Measurements from ENCODE around the gene WDPCP.
"Not testable (repeated sequence)": the region's sequence is repeated elsewhere in the genome, so short reads cannot be mapped to it uniquely, and the experiment has no call there.

- not testable (repeated sequence) for TF ChIP-seq RARB (CRISPR knock-in tag; IDR thresholded peaks at IDR 0.05); ARNTL (CRISPR knock-in tag; IDR thresholded peaks at IDR 0.05; ENCODE audit: borderline replicate concordance, low read depth); ZNF70 (CRISPR knock-in tag; IDR thresholded peaks at IDR 0.05); OSR1 (CRISPR knock-in tag; IDR thresholded peaks at IDR 0.05); GLIS3 (CRISPR knock-in tag; IDR thresholded peaks at IDR 0.05); ESRRG (CRISPR knock-in tag; IDR thresholded peaks at IDR 0.05); ZNF8 (CRISPR knock-in tag; IDR thresholded peaks at IDR 0.05); TCF4 (CRISPR knock-in tag; IDR thresholded peaks at IDR 0.05; ENCODE audit: borderline replicate concordance); ZFP3 (CRISPR knock-in tag; IDR thresholded peaks at IDR 0.05); ZFP30 (CRISPR knock-in tag; IDR thresholded peaks at IDR 0.05); PPARA (CRISPR knock-in tag; IDR thresholded peaks at IDR 0.05; ENCODE audit: borderline replicate concordance)
- TF ChIP-seq, protein P1, sequence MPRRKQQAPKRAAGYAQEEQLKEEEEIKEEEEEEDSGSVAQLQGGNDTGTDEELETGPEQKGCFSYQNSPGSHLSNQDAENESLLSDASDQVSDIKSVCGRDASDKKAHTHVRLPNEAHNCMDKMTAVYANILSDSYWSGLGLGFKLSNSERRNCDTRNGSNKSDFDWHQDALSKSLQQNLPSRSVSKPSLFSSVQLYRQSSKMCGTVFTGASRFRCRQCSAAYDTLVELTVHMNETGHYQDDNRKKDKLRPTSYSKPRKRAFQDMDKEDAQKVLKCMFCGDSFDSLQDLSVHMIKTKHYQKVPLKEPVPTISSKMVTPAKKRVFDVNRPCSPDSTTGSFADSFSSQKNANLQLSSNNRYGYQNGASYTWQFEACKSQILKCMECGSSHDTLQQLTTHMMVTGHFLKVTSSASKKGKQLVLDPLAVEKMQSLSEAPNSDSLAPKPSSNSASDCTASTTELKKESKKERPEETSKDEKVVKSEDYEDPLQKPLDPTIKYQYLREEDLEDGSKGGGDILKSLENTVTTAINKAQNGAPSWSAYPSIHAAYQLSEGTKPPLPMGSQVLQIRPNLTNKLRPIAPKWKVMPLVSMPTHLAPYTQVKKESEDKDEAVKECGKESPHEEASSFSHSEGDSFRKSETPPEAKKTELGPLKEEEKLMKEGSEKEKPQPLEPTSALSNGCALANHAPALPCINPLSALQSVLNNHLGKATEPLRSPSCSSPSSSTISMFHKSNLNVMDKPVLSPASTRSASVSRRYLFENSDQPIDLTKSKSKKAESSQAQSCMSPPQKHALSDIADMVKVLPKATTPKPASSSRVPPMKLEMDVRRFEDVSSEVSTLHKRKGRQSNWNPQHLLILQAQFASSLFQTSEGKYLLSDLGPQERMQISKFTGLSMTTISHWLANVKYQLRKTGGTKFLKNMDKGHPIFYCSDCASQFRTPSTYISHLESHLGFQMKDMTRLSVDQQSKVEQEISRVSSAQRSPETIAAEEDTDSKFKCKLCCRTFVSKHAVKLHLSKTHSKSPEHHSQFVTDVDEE (CRISPR knock-in tag; IDR thresholded peaks at IDR 0.05), result not testable (repeated sequence)
- TF ChIP-seq, protein P2, sequence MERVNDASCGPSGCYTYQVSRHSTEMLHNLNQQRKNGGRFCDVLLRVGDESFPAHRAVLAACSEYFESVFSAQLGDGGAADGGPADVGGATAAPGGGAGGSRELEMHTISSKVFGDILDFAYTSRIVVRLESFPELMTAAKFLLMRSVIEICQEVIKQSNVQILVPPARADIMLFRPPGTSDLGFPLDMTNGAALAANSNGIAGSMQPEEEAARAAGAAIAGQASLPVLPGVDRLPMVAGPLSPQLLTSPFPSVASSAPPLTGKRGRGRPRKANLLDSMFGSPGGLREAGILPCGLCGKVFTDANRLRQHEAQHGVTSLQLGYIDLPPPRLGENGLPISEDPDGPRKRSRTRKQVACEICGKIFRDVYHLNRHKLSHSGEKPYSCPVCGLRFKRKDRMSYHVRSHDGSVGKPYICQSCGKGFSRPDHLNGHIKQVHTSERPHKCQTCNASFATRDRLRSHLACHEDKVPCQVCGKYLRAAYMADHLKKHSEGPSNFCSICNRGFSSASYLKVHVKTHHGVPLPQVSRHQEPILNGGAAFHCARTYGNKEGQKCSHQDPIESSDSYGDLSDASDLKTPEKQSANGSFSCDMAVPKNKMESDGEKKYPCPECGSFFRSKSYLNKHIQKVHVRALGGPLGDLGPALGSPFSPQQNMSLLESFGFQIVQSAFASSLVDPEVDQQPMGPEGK (CRISPR knock-in tag; IDR thresholded peaks at IDR 0.05; ENCODE audit: borderline replicate concordance), result not testable (repeated sequence)
- TF ChIP-seq, protein P3, sequence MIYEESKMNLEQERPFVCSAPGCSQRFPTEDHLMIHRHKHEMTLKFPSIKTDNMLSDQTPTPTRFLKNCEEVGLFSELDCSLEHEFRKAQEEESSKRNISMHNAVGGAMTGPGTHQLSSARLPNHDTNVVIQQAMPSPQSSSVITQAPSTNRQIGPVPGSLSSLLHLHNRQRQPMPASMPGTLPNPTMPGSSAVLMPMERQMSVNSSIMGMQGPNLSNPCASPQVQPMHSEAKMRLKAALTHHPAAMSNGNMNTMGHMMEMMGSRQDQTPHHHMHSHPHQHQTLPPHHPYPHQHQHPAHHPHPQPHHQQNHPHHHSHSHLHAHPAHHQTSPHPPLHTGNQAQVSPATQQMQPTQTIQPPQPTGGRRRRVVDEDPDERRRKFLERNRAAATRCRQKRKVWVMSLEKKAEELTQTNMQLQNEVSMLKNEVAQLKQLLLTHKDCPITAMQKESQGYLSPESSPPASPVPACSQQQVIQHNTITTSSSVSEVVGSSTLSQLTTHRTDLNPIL (CRISPR knock-in tag; IDR thresholded peaks at IDR 0.05; ENCODE audit: low read depth), result not testable (repeated sequence)
Measured at GRCh38 chr2:63074399-63074798, 513.9 kb downstream of the WDPCP start.
